GM12875 (cell line): ENCODE results near the gene FBXL7.

Source experiments
- H3K4me3 ChIP-seq: one replicate; pipeline ENCODE4 v1.5.1; 2011; ENCODE audit warnings: low read depth, low read length, control low read depth
- CTCF ChIP-seq: IDR thresholded peaks from 2 replicates; pipeline ENCODE4 v1.5.1; 2011; ENCODE audit warnings: low read depth, mild to moderate bottlenecking, control low read depth, inconsistent platforms, low read length, moderate library complexity, borderline replicate concordance; ENCODE audit not compliant: insufficient read depth

The FBXL7 gene

GRCh38 chr5:15573590-15573989 is 73.6 kb downstream of the FBXL7 start:
- TF ChIP-seq CTCF: no peak

GRCh38 chr5:15574128-15574527 is 74.1 kb downstream of the FBXL7 start:
- H3K4me3 ChIP-seq: no peak overlapping the region

More at GRCh38 chr5:15573590-15573989, 73.6 kb downstream of the FBXL7 start:
- no peak overlapping the region for H3K4me3 ChIP-seq

GRCh38 chr5:15574806-15575325 is 74.9 kb downstream of the FBXL7 start:
- no peak for TF ChIP-seq CTCF
- no peak overlapping the region for H3K4me3 ChIP-seq

More at GRCh38 chr5:15574128-15574527, 74.1 kb downstream of the FBXL7 start:
- no peak for TF ChIP-seq CTCF

- H3K4me3 ChIP-seq: no peak overlapping the region
- no peak for TF ChIP-seq CTCF
Measured at GRCh38 chr5:15575666-15576065, 75.7 kb downstream of the FBXL7 start.

- no peak overlapping the region for H3K4me3 ChIP-seq
Measured at GRCh38 chr5:15577132-15577531, 77.2 kb downstream of the FBXL7 start.

GRCh38 chr5:15577831-15578230 is 77.9 kb downstream of the FBXL7 start:
- TF ChIP-seq CTCF: no peak
- H3K4me3 ChIP-seq: no peak overlapping the region

More at GRCh38 chr5:15577132-15577531, 77.2 kb downstream of the FBXL7 start:
- TF ChIP-seq CTCF: no peak

- H3K4me3 ChIP-seq: no peak overlapping the region
- no peak for TF ChIP-seq CTCF
Measured at GRCh38 chr5:15579193-15579990, 79.4 kb downstream of the FBXL7 start.
